Muscle layer of duodenum (tissue), 2 donors: Measurements from ENCODE around the gene FAM180A.

ENCODE experiments used
- H3K27ac ChIP-seq: one replicate; pipeline ENCODE4 v1.7.0; 2013; ENCODE audit warnings: mild to moderate bottlenecking, low read length
- H3K27me3 ChIP-seq: one replicate; pipeline ENCODE4 v1.7.0; 2013; ENCODE audit warnings: low read depth, mild to moderate bottlenecking, control low read depth, low read length
- H3K36me3 ChIP-seq, 2 donors: one replicate each; pipeline ENCODE4 v1.7.0; 2013; ENCODE audit warnings: low read length in 2 of 2, control low read depth in 1 of 2, mild to moderate bottlenecking in 1 of 2; ENCODE audit not compliant: insufficient read depth in 2 of 2, control insufficient read depth in 1 of 2
- H3K4me1 ChIP-seq, 2 donors: one replicate each; pipeline ENCODE4 v1.7.0; 2013; ENCODE audit warnings: low read length in 2 of 2, mild to moderate bottlenecking in 2 of 2, control low read depth in 1 of 2, moderate library complexity in 1 of 2; ENCODE audit not compliant: insufficient read depth in 2 of 2, control insufficient read depth in 1 of 2
- H3K4me3 ChIP-seq, 2 donors: one replicate each; pipeline ENCODE4 v1.7.0; 2013; ENCODE audit warnings: low read length in 2 of 2, low read depth in 1 of 2, mild to moderate bottlenecking in 1 of 2
- H3K9me3 ChIP-seq, 2 donors: one replicate each; pipeline ENCODE4 v1.7.0; 2013; ENCODE audit warnings: low read length in 2 of 2, control low read depth in 1 of 2, mild to moderate bottlenecking in 1 of 2; ENCODE audit not compliant: control insufficient read depth in 1 of 2
- donor health status: healthy.

FAM180A gene

GRCh38 chr7:135692055-135692454 lies 56.6 kb downstream of the FAM180A start:
- Histone ChIP-seq H3K4me1 (no peaks in the 10 kb centered on the region), H3K27me3 (no peaks in the 10 kb centered on the region), H3K9me3 (no peaks in the 10 kb centered on the region), H3K4me3 (no peak overlapping the region), H3K27ac (no peak overlapping the region), H3K36me3 (peaks cover 0 to 16% of the 10 kb centered on the region in 2 donors)

- H3K4me1 ChIP-seq, result no peaks in the 10 kb centered on the region
- H3K9me3 ChIP-seq, result no peaks in the 10 kb centered on the region
- H3K4me3 ChIP-seq, result no peak overlapping the region
- H3K27me3 ChIP-seq, result no peaks in the 10 kb centered on the region
- no peak overlapping the region for H3K27ac ChIP-seq
- peaks cover under 1 to 21% of the 10 kb centered on the region in 2 donors for H3K36me3 ChIP-seq
These were observed 58.0 kb downstream of the FAM180A start for GRCh38 chr7:135690566-135690965.

- H3K4me3 ChIP-seq, result no peak overlapping the region
- H3K9me3 ChIP-seq, result no peaks in the 10 kb centered on the region
- H3K36me3 ChIP-seq, result peaks cover 3 to 21% of the 10 kb centered on the region in 2 donors
- no peaks in the 10 kb centered on the region for H3K27me3 ChIP-seq
- no peak overlapping the region for H3K27ac ChIP-seq
- H3K4me1 ChIP-seq, result no peaks in the 10 kb centered on the region
These were observed 61.1 kb downstream of the FAM180A start for GRCh38 chr7:135687466-135687865.

GRCh38 chr7:135685306-135686084 lies 63.1 kb downstream of the FAM180A start:
- no peaks in the 10 kb centered on the region for H3K4me1 ChIP-seq
- no peak overlapping the region for H3K4me3 ChIP-seq
- H3K9me3 ChIP-seq, result no peaks in the 10 kb centered on the region
- H3K27ac ChIP-seq, result no peak overlapping the region
- peaks cover 3 to 13% of the 10 kb centered on the region in 2 donors for H3K36me3 ChIP-seq
- H3K27me3 ChIP-seq, result no peaks in the 10 kb centered on the region

- Histone ChIP-seq H3K27me3 (no peaks in the 10 kb centered on the region), H3K4me3 (no peak overlapping the region), H3K4me1 (no peaks in the 10 kb centered on the region), H3K36me3 (peaks cover 3 to 13% of the 10 kb centered on the region in 2 donors), H3K9me3 (no peaks in the 10 kb centered on the region), H3K27ac (no peak overlapping the region)
These were observed 63.9 kb downstream of the FAM180A start for GRCh38 chr7:135684699-135685098.

- Histone ChIP-seq H3K4me3 (no peak overlapping the region), H3K36me3 (peaks cover 3 to 10% of the 10 kb centered on the region in 2 donors), H3K27me3 (no peaks in the 10 kb centered on the region), H3K9me3 (no peaks in the 10 kb centered on the region), H3K27ac (no peak overlapping the region), H3K4me1 (no peaks in the 10 kb centered on the region)
These were observed 64.5 kb downstream of the FAM180A start for GRCh38 chr7:135684136-135684535.

- H3K36me3 ChIP-seq, result peaks cover 3 to 10% of the 10 kb centered on the region in 2 donors
- H3K9me3 ChIP-seq, result no peaks in the 10 kb centered on the region
- H3K4me1 ChIP-seq, result no peaks in the 10 kb centered on the region
- no peak overlapping the region for H3K27ac ChIP-seq
- no peak overlapping the region for H3K4me3 ChIP-seq
- no peaks in the 10 kb centered on the region for H3K27me3 ChIP-seq
These were observed 65.0 kb downstream of the FAM180A start for GRCh38 chr7:135683609-135684008.

- Histone ChIP-seq H3K27ac (no peak overlapping the region), H3K9me3 (no peaks in the 10 kb centered on the region), H3K4me3 (no peak overlapping the region), H3K36me3 (peaks cover 3 to 10% of the 10 kb centered on the region in 2 donors), H3K4me1 (no peaks in the 10 kb centered on the region), H3K27me3 (no peaks in the 10 kb centered on the region)
These were observed 66.4 kb downstream of the FAM180A start for GRCh38 chr7:135682191-135682590.

GRCh38 chr7:135681762-135682161 lies 66.9 kb downstream of the FAM180A start:
- Histone ChIP-seq H3K4me1 (no peaks in the 10 kb centered on the region), H3K27me3 (no peaks in the 10 kb centered on the region), H3K4me3 (no peak overlapping the region), H3K27ac (no peak overlapping the region), H3K9me3 (no peaks in the 10 kb centered on the region), H3K36me3 (peaks cover 6 to 11% of the 10 kb centered on the region in 2 donors)
